SIG-M5 treated with dmso at 0.1 percent for 504 hours (cell line): ENCODE measurements around the gene PABPC1L.

Experiments used
- DNase-seq: peaks from one replicate; lab custom pipeline; 2025; ENCODE audit not compliant: unreplicated experiment; lab: John Stamatoyannopoulos, UW

The PABPC1L gene

DNA sequence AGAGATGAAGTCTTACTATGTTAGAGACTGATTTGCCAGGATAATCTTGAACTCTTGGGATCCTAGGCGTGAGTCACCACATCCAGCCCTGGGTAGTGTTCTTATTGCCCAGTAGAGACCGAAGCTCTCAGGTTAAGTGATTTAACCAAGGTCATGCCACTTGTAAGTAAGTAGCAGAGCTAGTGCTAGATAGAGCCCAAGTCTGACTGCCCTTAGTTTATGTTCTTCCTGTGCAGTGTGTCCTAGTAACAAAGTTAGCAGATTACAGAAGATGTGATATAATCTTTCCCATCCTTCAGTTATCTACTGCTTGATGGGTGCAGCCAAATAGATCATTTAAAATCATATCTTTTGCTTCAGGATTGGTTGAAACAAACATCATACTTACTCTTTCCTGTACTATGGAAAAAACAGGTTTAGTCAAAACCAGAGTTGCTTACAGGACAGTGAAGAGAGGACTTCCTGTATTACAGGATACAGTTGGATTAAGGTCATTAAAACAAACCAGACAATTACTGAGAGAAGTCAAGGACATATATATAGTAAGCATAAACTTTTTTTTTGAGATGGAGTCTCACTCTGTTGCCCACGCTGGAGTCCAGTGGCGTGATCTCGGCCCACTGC lies 9.5 kb upstream of the PABPC1L start:
- DNase-seq: no peak

GRCh38 chr20:44901974-44902373 lies 7.9 kb upstream of the PABPC1L start:
- no peak for DNase-seq

DNA sequence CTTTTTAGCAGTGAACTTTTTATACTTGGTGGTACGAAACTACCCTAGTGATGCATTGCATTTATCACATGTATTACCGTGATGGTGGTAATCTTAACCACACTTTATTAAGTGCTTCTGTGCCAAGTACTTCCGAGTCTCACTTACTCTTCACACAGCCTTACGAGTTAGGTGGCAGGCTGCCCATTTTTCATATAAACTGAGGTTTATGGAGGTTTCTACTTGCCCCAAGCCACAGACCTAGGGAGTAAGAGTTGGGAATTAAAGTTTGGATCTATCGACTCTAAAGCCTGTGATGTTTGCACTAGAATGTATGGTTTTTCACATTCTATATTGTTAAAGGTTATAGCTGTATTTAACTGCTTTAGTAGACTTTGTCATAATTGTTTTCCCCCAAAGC lies 5.5 kb upstream of the PABPC1L start:
- no peak for DNase-seq

GRCh38 chr20:44908987-44909871 lies 631 bp upstream of the PABPC1L start:
- DNase-seq: no peak

DNA sequence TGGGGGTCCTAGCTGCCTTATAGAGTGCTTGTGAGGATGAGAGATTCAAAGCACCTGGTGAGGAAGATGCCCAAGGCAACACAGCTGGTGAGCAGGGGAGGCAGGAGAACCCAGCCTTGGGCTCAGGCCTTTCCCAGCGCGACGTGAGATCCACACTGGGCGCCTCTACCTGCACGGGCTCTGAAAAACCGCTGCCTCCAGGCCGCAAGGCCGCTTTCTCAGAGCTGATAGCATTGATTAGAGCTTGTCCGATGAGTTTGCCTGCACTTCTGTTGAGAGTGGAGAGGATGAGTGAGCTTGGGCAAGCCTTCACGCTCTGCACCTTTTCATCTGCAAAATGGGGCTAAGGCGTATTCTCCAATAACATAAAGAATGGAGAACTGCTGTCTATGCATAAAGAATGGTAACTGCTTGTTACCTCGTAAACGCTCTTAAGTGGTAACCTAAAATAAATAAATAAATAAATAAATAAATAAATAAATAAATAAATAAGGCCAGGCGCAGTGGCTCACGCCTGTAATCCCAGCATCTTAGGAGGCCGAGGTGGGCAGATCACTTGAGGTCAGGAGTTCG lies 916 bp downstream of the PABPC1L start:
- no peak for DNase-seq

DNA sequence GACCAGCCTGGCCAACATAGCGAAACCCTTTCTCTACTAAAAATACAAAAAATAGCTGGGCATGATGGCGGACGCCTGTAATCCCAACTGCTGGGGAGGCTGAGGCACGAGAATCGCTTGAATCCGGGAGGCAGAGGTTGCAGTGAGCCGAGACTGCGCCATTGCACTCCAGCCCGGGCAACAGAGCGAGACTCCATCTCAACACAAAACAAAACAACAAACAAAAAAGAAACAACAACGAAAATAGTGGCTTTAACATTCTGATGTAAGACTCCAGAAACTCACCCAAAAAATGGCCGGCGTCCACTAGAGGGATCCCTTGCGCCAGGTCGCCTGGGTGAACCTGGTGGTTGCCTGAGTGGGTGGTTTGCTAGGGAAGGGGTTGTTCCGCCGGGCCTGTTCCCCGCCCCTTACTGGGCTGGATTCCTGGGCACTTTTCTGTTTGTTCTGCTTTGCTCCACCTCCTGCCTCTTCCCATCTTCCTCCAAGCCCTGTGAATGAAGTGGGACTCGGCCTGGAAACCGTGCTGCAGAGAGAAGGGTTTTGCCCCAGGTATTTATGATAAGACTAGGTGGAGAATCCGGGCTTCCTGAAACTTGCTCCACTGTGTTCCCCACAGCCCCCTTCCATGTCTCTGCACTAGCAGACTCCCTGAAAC lies 1.5 kb downstream of the PABPC1L start:
- peak; percentile 42 for DNase-seq

- no peak for DNase-seq
These were observed 2.3 kb downstream of the PABPC1L start for GRCh38 chr20:44912189-44912588.

DNA sequence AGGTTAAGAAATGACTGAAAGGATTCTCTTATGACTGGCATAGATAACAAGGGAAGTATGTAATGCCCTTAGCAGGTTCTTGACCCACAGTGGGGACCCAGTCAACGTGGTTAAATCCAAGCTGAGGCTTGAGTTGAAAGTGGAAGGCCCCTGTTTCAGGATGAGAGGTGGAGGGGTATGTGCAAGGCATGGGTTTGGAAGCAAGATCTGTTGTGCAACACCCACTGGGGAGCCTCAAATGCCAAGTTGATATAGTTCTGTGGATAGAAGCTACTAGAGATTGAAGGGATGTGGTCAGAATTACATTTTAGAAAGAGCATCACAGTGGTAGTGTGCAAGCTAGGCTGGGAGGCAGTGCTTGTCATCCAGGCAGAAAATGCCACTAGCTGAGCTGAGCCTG lies 5.1 kb downstream of the PABPC1L start:
- DNase-seq: peak; percentile 11

DNA sequence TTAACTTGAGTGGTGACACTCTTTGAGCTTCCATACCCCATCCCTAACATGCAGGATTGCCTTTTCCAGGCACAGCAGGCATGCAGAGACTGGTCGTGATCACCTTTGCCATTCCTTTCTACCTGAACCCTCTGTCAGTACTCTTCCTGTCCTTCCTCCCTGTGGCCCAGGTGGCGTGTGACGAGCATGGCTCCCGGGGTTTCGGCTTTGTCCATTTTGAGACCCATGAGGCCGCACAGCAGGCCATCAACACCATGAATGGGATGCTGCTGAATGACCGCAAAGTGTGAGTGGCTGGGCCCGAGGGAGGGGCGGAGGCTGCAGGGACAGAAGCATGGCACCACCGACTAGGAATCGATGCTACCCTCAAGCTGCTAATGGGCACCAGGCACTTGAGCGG lies 6.7 kb downstream of the PABPC1L start:
- no peak for DNase-seq

- DNase-seq: no peak
These were observed 7.5 kb downstream of the PABPC1L start for GRCh38 chr20:44917399-44917798.

DNA sequence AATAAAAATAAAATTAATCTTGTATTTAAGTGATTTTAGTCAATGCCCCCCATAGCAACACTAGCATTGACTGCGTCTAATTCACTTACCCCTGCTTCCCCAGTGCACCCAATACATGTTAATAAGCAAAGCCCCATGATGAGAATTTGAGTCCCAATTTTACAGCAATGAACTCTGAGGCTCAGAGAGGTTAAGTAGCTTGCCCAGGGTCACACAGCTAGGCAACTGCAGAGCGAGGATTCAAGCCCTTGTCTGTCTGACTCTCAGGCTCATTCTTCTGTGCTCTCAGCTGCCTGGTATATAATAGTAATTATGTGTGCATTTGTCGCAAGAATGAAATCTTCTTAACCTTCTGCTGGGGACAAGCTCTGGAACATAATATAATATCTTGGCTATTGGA lies 8.5 kb downstream of the PABPC1L start:
- DNase-seq: no peak

DNA sequence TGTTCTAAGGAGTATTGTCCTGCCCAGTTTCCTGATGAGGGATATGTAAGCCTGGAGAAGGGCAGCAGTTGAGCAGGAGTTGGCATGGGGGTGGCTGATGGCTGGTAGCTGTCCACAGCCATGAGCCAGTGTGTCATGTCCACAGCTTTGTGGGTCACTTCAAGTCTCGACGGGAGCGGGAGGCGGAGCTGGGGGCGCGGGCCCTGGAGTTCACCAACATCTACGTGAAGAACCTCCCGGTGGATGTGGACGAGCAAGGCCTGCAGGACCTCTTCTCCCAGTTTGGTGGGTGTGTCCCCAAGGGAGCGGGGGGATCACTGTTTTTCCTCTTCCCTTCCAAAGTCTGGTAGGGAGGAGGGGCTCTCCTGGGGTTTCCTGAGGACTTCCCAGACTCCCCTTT lies 8.9 kb downstream of the PABPC1L start:
- DNase-seq: no peak

DNA sequence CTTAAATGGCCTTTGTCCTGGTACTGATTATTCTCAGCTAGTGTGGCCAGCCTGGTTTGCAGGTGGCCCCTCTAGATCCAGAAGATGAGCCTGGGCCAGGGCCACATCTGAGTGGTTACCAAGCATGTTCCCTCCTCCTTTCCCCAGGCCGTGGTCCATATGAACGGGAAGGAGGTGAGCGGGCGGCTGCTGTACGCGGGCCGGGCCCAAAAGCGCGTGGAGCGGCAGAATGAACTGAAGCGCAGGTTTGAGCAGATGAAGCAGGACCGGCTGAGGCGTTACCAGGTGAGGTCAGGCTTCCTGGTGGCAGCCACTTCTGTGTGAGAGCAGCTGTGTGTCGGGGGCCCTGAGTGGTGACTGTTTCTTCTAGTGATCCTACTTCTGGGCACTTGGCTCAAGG lies 11.6 kb downstream of the PABPC1L start:
- DNase-seq: no peak

- no peak for DNase-seq
These were observed 14.7 kb downstream of the PABPC1L start for GRCh38 chr20:44924541-44924940.

GRCh38 chr20:44928595-44928994 lies 18.7 kb downstream of the PABPC1L start:
- DNase-seq: no peak

GRCh38 chr20:44930517-44931168 lies 20.8 kb downstream of the PABPC1L start:
- DNase-seq: no peak

DNA sequence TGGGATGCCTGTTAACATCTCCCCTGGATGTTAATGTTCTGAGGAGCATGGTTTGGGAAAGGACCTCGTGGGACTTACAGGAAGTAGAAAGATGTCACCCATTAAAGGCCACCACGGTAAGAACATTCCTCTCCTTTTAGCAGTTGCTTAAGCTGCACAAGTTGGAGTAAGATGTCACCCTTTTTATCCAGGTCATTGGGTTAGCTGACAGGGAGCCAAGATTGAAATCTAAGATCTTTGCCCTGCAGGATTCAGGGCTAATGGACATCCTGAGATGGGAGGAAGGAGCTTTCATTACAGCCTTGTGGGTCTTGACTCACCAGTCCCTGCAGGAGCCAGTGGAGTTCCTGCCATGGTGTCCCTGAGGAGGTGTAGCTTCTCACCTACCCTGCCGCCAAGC lies 22.1 kb downstream of the PABPC1L start:
- DNase-seq: no peak

- DNase-seq: no peak
These were observed 23.1 kb downstream of the PABPC1L start for GRCh38 chr20:44932916-44933315.

DNA sequence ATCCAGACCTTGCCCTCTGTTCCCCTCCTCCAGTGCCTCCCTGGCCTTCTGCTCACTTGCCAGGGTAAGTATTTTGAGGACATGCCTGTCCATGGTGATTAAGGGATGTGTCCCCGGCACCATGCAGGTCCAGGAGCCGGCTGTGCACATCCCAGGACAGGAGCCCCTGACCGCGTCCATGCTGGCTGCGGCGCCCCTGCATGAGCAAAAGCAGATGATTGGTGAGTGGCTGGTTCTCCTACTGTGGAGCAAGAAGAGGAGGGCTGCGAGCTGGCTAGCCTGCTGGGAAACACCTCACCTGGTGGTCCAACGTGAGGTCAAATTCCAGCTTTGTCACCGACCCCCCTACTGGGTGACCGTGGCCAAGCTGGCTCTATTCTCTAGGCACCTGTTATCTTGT lies 26.6 kb downstream of the PABPC1L start:
- DNase-seq: no peak

DNA sequence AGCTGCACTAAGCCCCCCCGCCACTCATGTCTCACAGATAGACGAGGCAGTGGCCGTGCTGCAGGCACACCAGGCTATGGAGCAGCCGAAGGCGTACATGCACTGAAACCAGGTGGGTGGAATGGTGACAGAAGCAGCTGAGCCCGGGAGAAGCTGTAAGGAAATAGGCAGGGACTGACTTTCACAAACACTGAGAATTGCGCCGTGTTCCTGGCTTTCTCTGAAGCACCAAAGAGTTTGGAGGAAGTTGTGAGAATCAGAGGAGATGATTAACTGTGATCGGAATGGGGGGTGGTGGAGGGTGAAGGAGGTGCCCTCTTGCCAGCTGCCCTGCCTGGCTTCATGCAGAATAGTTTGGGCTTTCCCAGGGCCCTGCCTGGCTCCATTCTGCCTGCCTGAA lies 28.8 kb downstream of the PABPC1L start:
- no peak for DNase-seq

DNA sequence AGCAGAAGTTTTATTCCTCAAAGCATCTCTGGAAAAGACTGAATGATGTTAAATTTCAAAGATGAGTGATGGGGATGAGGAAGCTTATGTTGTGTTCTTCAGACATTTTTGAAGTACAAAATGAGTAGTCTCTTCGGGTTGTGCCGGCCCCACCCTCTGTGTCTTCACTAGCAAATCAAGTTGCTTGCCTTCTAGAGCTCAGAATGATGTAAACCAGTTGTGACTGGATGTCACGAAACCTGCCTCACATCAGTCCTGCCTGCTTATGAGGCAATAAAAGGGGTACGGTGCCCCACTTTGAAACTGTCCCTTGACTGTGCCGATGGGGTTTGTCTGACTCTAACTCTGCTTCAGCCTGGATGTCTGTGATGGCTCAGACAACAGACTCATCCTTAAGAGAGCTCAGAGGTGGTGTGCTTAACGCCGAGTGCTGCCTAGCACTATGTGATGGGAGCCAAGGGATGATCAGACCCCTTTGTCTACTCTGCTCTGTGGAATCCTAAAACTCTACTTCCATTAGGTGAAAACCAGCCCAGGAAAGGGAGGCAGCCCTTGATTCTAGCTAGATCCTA lies 31.3 kb downstream of the PABPC1L start:
- no peak for DNase-seq
